Stimulated activated CD8-positive, alpha-beta memory T cell treated with anti-CD3 and anti-CD28 coated beads, Interleukin-12 subunit alpha, Interleukin-12 subunit beta, amount 100 ng/mL, for 4 hours (primary cell): ENCODE measurements around the gene ELF1.
"Not testable (repeated sequence)": the region's sequence is repeated elsewhere in the genome, so short reads cannot be mapped to it uniquely, and the experiment has no call there.

Experiments used
- DNase-seq: peaks from one replicate; pipeline ENCODE4 v3.0.0-alpha.2; 2020; ENCODE audit warnings: low read depth

ELF1 gene

DNA sequence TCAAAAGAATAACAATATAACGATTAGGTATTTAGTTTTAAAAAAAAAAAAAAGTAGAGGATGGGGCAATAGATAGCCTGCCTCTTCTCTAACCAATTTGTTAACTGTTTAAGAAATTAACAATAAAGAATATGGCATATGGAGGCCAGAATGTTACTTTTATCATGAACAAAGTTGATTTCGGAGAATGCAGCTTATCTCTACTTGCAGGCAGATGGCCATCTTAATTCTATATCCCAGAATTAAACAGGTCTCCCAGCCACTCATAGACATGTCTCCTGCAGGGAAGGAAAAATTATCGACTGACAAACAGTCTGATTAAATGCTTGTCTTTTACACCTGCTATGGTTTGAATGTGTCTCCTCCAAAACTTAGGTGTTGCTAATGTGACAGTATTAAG lies 133.1 kb downstream of the ELF1 start:
- no peak for DNase-seq

DNA sequence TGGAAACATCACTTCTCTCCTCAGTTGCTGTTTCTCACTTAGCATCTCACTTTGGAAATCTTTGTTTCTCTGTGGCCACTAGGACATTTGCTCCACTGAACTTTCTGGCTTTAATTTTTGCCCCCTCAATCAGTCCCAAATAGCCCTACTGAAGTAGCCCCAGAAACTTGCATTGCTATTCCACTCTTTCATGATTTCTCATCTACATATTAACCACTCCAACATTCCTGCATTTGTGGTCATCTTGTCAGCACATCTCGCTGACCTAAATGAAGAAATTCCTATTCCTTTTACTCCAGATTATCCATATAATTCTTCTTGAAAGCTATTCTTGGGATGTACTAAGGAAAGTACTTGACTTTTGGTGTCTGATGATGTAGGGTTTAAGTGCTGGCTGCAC lies 134.9 kb downstream of the ELF1 start:
- DNase-seq = not testable (repeated sequence)
